K562 (cell line): ENCODE results near the gene ZFYVE19. TPM values are rescaled to one million over a fixed set of nuclear protein-coding genes. Genes with fewer than 3 reads are reported as not detected.

ENCODE experiments used
- FOSL1 ChIP-seq: fragments of 200-800 bp; sonication (Bioruptor generic); conservative IDR thresholded peaks from 2 replicates; pipeline ENCODE4 v1.6.1; 2016; ENCODE audit warnings: missing genetic modification characterization, missing compliant biosample characterization
- HNRNPLL ChIP-seq: fragments of 200-400 bp; formaldehyde crosslinking; IDR thresholded peaks from 2 replicates; pipeline ENCODE4 v1.6.1; 2017; ENCODE audit warnings: low read length, low read depth, mild to moderate bottlenecking; ENCODE audit not compliant: poor library complexity, severe bottlenecking
- KHSRP ChIP-seq: fragments of 450-650 bp; IDR thresholded peaks from 2 replicates; pipeline ENCODE4 v1.6.1; 2017
- MAFG ChIP-seq: fragments of 450-650 bp; conservative IDR thresholded peaks from 2 replicates; pipeline ENCODE4 v1.6.1; 2016; ENCODE audit warnings: missing genetic modification characterization, missing compliant biosample characterization
- MCM3 ChIP-seq: fragments of 450-650 bp; IDR thresholded peaks from 2 replicates; pipeline ENCODE4 v1.6.1; 2016
- MTA1 ChIP-seq: fragments of 450-650 bp; IDR thresholded peaks from 2 replicates; pipeline ENCODE4 v1.6.1; 2017; ENCODE audit warnings: borderline replicate concordance
- POLR2G ChIP-seq: fragments of 200-400 bp; formaldehyde crosslinking; IDR thresholded peaks from 2 replicates; pipeline ENCODE4 v1.6.1; 2017; ENCODE audit warnings: low read depth, mild to moderate bottlenecking, antibody characterized with exemption, low read length, moderate library complexity
- POLR3G ChIP-seq: IDR thresholded peaks from 2 replicates; pipeline ENCODE4 v1.6.1; 2011; ENCODE audit not compliant: insufficient read length, insufficient replicate concordance; ENCODE audit errors: extremely low read depth
- RUNX1 ChIP-seq: sonication (generic); IDR thresholded peaks from 2 replicates; pipeline ENCODE4 v1.6.1; 2016; ENCODE audit warnings: antibody characterized with exemption, low read depth
- TEAD2 ChIP-seq: fragments of 450-650 bp; IDR thresholded peaks from 2 replicates; pipeline ENCODE4 v1.6.1; 2016; ENCODE audit warnings: missing genetic modification characterization, control low read depth, missing compliant biosample characterization
- ZNF134 ChIP-seq: fragments of 250-450 bp; sonication (Bioruptor Pico); conservative IDR thresholded peaks from 2 replicates; pipeline ENCODE4 v1.4.0; 2020
- polyA plus RNA-seq, 8 experiments: library from polyadenylated mRNA; depleted of rRNA in 4 of 8; stranded (reverse) in 5 of 8; unstranded in 3 of 8; fragments of >200 nt; fragmentation: Nextera tagmentation in 2 of 8; fragmentation: Illumina TruSeq in 1 of 8; extraction: Ambion mirVana in 2 of 8; extraction: Trizol in 1 of 8; gene quantifications; 2 replicates each; pipeline versions ENCODE4 v1.2.1 to v1.2.3, GENCODE V29; 2011 to 2014; ENCODE audit warnings: inconsistent platforms in 1 of 8, missing spikeins in 1 of 8
- total RNA-seq, 7 experiments: library from RNA; depleted of rRNA in 6 of 7; stranded (reverse); fragments of >200 nt in 6 of 7; fragmentation: Illumina TruSeq in 2 of 7; extraction: Trizol in 2 of 7; gene quantifications; 2 replicates each; pipeline versions ENCODE4 v1.2.1 to v1.2.3, GENCODE V29; 2011 to 2021; ENCODE audit warnings: low replicate concordance in 1 of 7
- TF ChIP-seq, protein P1 (sequence below): fragments of 450-650 bp; formaldehyde crosslinking; conservative IDR thresholded peaks from 2 replicates; pipeline ENCODE4 v1.4.0; 2022; ENCODE audit warnings: mild to moderate bottlenecking, missing genetic modification characterization
- TF ChIP-seq, protein P2 (sequence below): fragments of 250-450 bp; sonication (Bioruptor Pico); IDR thresholded peaks from 2 replicates; pipeline ENCODE4 v1.4.0; 2020; ENCODE audit warnings: mild to moderate bottlenecking, moderate library complexity
- TF ChIP-seq, protein P3 (sequence below), 2 experiments: fragments of 150-350 bp in 1 of 2; IDR thresholded peaks; 2 replicates each; pipeline ENCODE4 v1.6.1; 2012 to 2016; ENCODE audit warnings: low read depth in 2 of 2, low read length in 2 of 2, mild to moderate bottlenecking in 1 of 2, moderate library complexity in 1 of 2
- TF ChIP-seq, protein P4 (sequence below): sonication (generic); formaldehyde crosslinking; IDR thresholded peaks from 2 replicates; pipeline ENCODE4 v1.8.0; 2022; ENCODE audit warnings: mild to moderate bottlenecking, low read depth, missing genetic modification reagents
- TF ChIP-seq, protein P5 (sequence below), 2 experiments: fragments of 450-650 bp; IDR thresholded peaks; 2 replicates each; pipeline ENCODE4 v1.6.1; 2016

Gene ZFYVE19
- total and polyA plus RNA-seq, 9 of the 15 experiments (the other 6 are each of a cell fraction or from before 2014, with no cell fraction given) = 1.5 to 36.8 (median 19.9) TPM

DNA sequence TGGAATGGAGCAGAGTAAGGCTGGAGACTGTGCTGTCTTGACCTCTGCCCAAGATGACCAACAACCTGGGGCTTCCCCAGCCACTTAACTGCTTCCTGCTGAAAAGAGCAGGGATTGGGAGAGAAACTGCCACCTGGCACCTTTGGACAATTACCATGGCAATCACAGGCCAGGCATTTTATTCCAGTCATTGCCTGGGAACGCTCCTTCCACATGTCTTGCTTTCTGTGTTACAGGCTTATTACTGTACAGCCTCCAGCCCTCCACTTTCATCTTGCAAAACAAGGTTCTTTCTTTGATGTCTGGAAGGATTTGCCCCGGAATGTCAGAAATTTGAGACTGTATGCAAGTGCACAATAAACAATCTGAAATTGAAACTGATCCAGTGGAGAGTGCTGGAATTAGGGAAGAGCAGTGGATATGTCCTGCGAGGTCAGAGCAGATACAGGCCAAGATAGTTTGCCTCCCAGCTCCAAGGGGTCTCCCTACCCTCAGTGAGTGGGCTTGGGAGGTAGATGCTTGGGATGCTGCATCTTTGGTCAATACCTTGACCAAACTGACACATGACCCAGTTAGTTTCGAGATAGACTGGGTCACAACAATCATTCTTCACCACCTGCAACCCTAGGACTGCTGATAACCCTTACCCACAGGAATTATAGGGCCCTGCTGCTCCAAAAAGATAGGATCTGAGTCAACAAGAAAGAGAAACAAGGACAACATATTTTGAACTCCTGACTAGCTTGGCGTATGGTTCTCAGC lies 19.0 kb downstream of the ZFYVE19 start (continued):
- TF ChIP-seq HNRNPLL (no peak), MAFG (0 out of 2 replicates have a peak, but pooled peaks have one; percentile 39), ZNF134 (no peak), MCM3 (no peak), POLR2G (no peak), POLR3G (no peak), TEAD2 (tag) (peak; percentile 60; the same call in 1 of the 2 replicates), RUNX1 (0 out of 2 replicates have a peak, but pooled peaks have one; percentile 65), MTA1 (peak; percentile 88; the same call in 1 of the 2 replicates), FOSL1 (peak; percentile 97), KHSRP (peak; percentile 76; the same call in 1 of the 2 replicates)
- TF ChIP-seq, protein P1, sequence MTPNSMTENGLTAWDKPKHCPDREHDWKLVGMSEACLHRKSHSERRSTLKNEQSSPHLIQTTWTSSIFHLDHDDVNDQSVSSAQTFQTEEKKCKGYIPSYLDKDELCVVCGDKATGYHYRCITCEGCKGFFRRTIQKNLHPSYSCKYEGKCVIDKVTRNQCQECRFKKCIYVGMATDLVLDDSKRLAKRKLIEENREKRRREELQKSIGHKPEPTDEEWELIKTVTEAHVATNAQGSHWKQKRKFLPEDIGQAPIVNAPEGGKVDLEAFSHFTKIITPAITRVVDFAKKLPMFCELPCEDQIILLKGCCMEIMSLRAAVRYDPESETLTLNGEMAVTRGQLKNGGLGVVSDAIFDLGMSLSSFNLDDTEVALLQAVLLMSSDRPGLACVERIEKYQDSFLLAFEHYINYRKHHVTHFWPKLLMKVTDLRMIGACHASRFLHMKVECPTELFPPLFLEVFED (CRISPR knock-in tag) = peak; percentile 59; the same call in 1 of the 2 replicates
- TF ChIP-seq, protein P2, sequence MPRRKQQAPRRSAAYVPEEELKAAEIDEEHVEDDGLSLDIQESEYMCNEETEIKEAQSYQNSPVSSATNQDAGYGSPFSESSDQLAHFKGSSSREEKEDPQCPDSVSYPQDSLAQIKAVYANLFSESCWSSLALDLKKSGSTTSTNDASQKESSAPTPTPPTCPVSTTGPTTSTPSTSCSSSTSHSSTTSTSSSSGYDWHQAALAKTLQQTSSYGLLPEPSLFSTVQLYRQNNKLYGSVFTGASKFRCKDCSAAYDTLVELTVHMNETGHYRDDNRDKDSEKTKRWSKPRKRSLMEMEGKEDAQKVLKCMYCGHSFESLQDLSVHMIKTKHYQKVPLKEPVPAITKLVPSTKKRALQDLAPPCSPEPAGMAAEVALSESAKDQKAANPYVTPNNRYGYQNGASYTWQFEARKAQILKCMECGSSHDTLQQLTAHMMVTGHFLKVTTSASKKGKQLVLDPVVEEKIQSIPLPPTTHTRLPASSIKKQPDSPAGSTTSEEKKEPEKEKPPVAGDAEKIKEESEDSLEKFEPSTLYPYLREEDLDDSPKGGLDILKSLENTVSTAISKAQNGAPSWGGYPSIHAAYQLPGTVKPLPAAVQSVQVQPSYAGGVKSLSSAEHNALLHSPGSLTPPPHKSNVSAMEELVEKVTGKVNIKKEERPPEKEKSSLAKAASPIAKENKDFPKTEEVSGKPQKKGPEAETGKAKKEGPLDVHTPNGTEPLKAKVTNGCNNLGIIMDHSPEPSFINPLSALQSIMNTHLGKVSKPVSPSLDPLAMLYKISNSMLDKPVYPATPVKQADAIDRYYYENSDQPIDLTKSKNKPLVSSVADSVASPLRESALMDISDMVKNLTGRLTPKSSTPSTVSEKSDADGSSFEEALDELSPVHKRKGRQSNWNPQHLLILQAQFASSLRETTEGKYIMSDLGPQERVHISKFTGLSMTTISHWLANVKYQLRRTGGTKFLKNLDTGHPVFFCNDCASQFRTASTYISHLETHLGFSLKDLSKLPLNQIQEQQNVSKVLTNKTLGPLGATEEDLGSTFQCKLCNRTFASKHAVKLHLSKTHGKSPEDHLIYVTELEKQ (CRISPR knock-in tag) = no peak
- TF ChIP-seq, protein P3, sequence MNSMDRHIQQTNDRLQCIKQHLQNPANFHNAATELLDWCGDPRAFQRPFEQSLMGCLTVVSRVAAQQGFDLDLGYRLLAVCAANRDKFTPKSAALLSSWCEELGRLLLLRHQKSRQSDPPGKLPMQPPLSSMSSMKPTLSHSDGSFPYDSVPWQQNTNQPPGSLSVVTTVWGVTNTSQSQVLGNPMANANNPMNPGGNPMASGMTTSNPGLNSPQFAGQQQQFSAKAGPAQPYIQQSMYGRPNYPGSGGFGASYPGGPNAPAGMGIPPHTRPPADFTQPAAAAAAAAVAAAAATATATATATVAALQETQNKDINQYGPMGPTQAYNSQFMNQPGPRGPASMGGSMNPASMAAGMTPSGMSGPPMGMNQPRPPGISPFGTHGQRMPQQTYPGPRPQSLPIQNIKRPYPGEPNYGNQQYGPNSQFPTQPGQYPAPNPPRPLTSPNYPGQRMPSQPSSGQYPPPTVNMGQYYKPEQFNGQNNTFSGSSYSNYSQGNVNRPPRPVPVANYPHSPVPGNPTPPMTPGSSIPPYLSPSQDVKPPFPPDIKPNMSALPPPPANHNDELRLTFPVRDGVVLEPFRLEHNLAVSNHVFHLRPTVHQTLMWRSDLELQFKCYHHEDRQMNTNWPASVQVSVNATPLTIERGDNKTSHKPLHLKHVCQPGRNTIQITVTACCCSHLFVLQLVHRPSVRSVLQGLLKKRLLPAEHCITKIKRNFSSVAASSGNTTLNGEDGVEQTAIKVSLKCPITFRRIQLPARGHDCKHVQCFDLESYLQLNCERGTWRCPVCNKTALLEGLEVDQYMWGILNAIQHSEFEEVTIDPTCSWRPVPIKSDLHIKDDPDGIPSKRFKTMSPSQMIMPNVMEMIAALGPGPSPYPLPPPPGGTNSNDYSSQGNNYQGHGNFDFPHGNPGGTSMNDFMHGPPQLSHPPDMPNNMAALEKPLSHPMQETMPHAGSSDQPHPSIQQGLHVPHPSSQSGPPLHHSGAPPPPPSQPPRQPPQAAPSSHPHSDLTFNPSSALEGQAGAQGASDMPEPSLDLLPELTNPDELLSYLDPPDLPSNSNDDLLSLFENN (IDR thresholded peaks at IDR 0.05; ENCODE audit: low read depth in 2 of 2, low read length in 2 of 2) = peak in 1 of 2 experiments; percentile 95; a peak in 2 of 4 replicates
- TF ChIP-seq, protein P4, sequence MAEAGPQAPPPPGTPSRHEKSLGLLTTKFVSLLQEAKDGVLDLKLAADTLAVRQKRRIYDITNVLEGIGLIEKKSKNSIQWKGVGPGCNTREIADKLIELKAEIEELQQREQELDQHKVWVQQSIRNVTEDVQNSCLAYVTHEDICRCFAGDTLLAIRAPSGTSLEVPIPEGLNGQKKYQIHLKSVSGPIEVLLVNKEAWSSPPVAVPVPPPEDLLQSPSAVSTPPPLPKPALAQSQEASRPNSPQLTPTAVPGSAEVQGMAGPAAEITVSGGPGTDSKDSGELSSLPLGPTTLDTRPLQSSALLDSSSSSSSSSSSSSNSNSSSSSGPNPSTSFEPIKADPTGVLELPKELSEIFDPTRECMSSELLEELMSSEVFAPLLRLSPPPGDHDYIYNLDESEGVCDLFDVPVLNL (CRISPR knock-in tag) = no peak
- TF ChIP-seq, protein P5, sequence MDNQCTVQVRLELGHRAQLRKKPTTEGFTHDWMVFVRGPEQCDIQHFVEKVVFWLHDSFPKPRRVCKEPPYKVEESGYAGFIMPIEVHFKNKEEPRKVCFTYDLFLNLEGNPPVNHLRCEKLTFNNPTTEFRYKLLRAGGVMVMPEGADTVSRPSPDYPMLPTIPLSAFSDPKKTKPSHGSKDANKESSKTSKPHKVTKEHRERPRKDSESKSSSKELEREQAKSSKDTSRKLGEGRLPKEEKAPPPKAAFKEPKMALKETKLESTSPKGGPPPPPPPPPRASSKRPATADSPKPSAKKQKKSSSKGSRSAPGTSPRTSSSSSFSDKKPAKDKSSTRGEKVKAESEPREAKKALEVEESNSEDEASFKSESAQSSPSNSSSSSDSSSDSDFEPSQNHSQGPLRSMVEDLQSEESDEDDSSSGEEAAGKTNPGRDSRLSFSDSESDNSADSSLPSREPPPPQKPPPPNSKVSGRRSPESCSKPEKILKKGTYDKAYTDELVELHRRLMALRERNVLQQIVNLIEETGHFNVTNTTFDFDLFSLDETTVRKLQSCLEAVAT (IDR thresholded peaks at IDR 0.05) = peak in 1 of 2 experiments; percentile 99; a peak in 2 of 4 replicates
